GM18907 (cell line): Measurements from ENCODE around the gene NAALADL2.
A peak's percentile ranks its signal among the peaks of the same experiment; 100 is the strongest.
"Not testable (repeated sequence)": the region's sequence is repeated elsewhere in the genome, so short reads cannot be mapped to it uniquely, and the experiment has no call there.

Experiments used
- ATAC-seq: cut with Tn5 transposase; IDR thresholded peaks from one replicate; pipeline ENCODE4 v1.9.1; 2021; ENCODE audit warnings: mild to moderate bottlenecking, moderate library complexity; ENCODE audit not compliant: unreplicated experiment

Gene NAALADL2

GRCh38 chr3:175614107-175614506, 755.0 kb downstream of the NAALADL2 start:
- not testable (repeated sequence) for ATAC-seq

GRCh38 chr3:175617247-175617646, 758.1 kb downstream of the NAALADL2 start:
- no peak for ATAC-seq

- ATAC-seq = no peak
These were observed 760.2 kb downstream of the NAALADL2 start for GRCh38 chr3:175619369-175619768.

- no peak for ATAC-seq
These were observed 761.0 kb downstream of the NAALADL2 start for GRCh38 chr3:175620093-175620492.

GRCh38 chr3:175620532-175620931, 761.4 kb downstream of the NAALADL2 start:
- no peak for ATAC-seq

GRCh38 chr3:175640958-175641357, 781.8 kb downstream of the NAALADL2 start:
- ATAC-seq = no peak

GRCh38 chr3:175646865-175647264, 787.7 kb downstream of the NAALADL2 start:
- ATAC-seq = no peak

GRCh38 chr3:175648899-175649298, 789.8 kb downstream of the NAALADL2 start:
- ATAC-seq = no peak

GRCh38 chr3:175651716-175652115, 792.6 kb downstream of the NAALADL2 start:
- ATAC-seq = no peak

- ATAC-seq = no peak
These were observed 796.2 kb downstream of the NAALADL2 start for GRCh38 chr3:175655351-175655750.

GRCh38 chr3:175656461-175656860, 797.3 kb downstream of the NAALADL2 start:
- ATAC-seq = no peak

- no peak for ATAC-seq
These were observed 800.7 kb downstream of the NAALADL2 start for GRCh38 chr3:175659670-175660350.

GRCh38 chr3:175662815-175663214, 803.7 kb downstream of the NAALADL2 start:
- ATAC-seq = no peak

- ATAC-seq = no peak
These were observed 805.8 kb downstream of the NAALADL2 start for GRCh38 chr3:175664911-175665310.

- no peak for ATAC-seq
These were observed 809.2 kb downstream of the NAALADL2 start for GRCh38 chr3:175668300-175668699.

GRCh38 chr3:175670557-175670956, 811.4 kb downstream of the NAALADL2 start:
- no peak for ATAC-seq

- no peak for ATAC-seq
These were observed 813.1 kb downstream of the NAALADL2 start for GRCh38 chr3:175672119-175672689.

- ATAC-seq = no peak
These were observed 820.4 kb downstream of the NAALADL2 start for GRCh38 chr3:175679568-175679967.

GRCh38 chr3:175692256-175692655, 833.1 kb downstream of the NAALADL2 start:
- ATAC-seq = no peak

GRCh38 chr3:175695251-175695650, 836.1 kb downstream of the NAALADL2 start:
- ATAC-seq = no peak

- ATAC-seq = no peak
These were observed 843.8 kb downstream of the NAALADL2 start for GRCh38 chr3:175702956-175703355.

- peak; percentile 85 for ATAC-seq
These were observed 845.4 kb downstream of the NAALADL2 start for GRCh38 chr3:175704366-175705055.
